Measurements from ENCODE around the gene DNAJC15. TPM values are rescaled to one million over a fixed set of nuclear protein-coding genes. Genes with fewer than 3 reads are reported as not detected.

The DNAJC15 gene
- total and polyA plus RNA-seq, 2 of the 4 experiments (the other 2 are of a cell fraction): 7.0 to 22.0 TPM

- H3K9me3 ChIP-seq (ENCODE audit: control insufficient read depth, insufficient read depth, low read length): no peaks in the 10 kb centered on the region
- no peak overlapping the region for H2AK9ac ChIP-seq (replicated peaks; ENCODE audit: low read depth, low read length, poor library complexity)
- H4K91ac ChIP-seq (ENCODE audit: insufficient read depth, low read depth, low read length): no peak overlapping the region
- H3K27ac ChIP-seq (ENCODE audit: insufficient read depth, low read length): no peak overlapping the region
- dilution Hi-C loops (cut with HindIII; ENCODE audit: low sequenced_read_pairs, unreplicated experiment) (no loop called here), in situ Hi-C loops (cut with MboI; ENCODE audit: low sequenced_read_pairs) (no loop called here), intact Hi-C loops (cut with micrococcal nuclease) (no loop called here)
- no peak overlapping the region for H3K14ac ChIP-seq (replicated peaks; ENCODE audit: low read depth, low read length)
- H3K56ac ChIP-seq (ENCODE audit: extremely low read depth, insufficient read depth, low read length): no peak overlapping the region
- H2AFZ ChIP-seq (replicated peaks; ENCODE audit: low read length, poor library complexity): no peak overlapping the region
- no peak overlapping the region for H4K5ac ChIP-seq (ENCODE audit: low read depth, low read length)
- no CpG with 5 or more reads among the region's 4 CpGs for WGBS, 2 experiments (ENCODE audit: extremely low coverage in 2 of 2, insufficient read length in 1 of 2)
- no peaks in the 10 kb centered on the region for H3K36me3 ChIP-seq (ENCODE audit: control insufficient read depth, insufficient read depth, low read length)
- no peak overlapping the region for H3K4ac ChIP-seq (ENCODE audit: low read depth, low read length)
- no peak overlapping the region for H3K4me3 ChIP-seq (ENCODE audit: insufficient read depth, low read depth, low read length)
- DNase-seq (no peak), ATAC-seq (ENCODE audit: low read depth) (no peak)
- no peaks in the 10 kb centered on the region for H3K4me1 ChIP-seq (ENCODE audit: control insufficient read depth, insufficient read depth, low read length)
- H3K18ac ChIP-seq (ENCODE audit: low read depth, low read length): no peak overlapping the region
- H2BK15ac ChIP-seq (ENCODE audit: low read depth, low read length): no peak overlapping the region
- CTCF ChIA-PET: no interaction called here
- no peaks in the 10 kb centered on the region for H3K79me1 ChIP-seq (ENCODE audit: low read depth in 1 of 2, low read length in 2 of 2)
- H3K9me1 ChIP-seq (ENCODE audit: insufficient read depth, low read length): no peaks in the 10 kb centered on the region
- H2BK5ac ChIP-seq (ENCODE audit: low read depth, low read length, poor library complexity, severe bottlenecking): no peak overlapping the region
- TF ChIP-seq BHLHE40 (IDR thresholded peaks at IDR 0.05; ENCODE audit: low read depth, low read length) (no peak), NFE2L2 (IDR thresholded peaks at IDR 0.05; ENCODE audit: low read depth, low read length) (no peak), FOS (IDR thresholded peaks at IDR 0.05; ENCODE audit: low read depth, low read length) (no peak), USF2 (IDR thresholded peaks at IDR 0.05; ENCODE audit: low read depth, low read length) (no peak)
- POLR2A ChIA-PET (ENCODE audit: unreplicated experiment): no interaction called here
- H3K27me3 ChIP-seq (ENCODE audit: control insufficient read depth, insufficient read depth, low read length): peaks cover 40% of the 10 kb centered on the region
- no peak overlapping the region for H4K8ac ChIP-seq (ENCODE audit: low read depth in 2 of 2, low read length in 2 of 2)
- no peak overlapping the region for H3K9ac ChIP-seq (ENCODE audit: low read depth, low read length)
- H2BK120ac ChIP-seq (ENCODE audit: low read depth, low read length): no peak overlapping the region
- H2AK5ac ChIP-seq (ENCODE audit: low read depth, low read length): no peak overlapping the region
- no peaks in the 10 kb centered on the region for H4K20me1 ChIP-seq (ENCODE audit: insufficient read depth, low read length)
- no peak overlapping the region for H3K4me2 ChIP-seq (ENCODE audit: low read depth, low read length)
- H2BK20ac ChIP-seq (ENCODE audit: low read depth, low read length): no peak overlapping the region
- no TSS peak for BruUV-seq (replicated peaks)
- no peak overlapping the region for H3K23ac ChIP-seq (ENCODE audit: low read depth, low read length)
These were observed 118.3 kb downstream of the DNAJC15 start for GRCh38 chr13:43141685-43142084.
